ENCODE measurements around the gene NOVA2. TPM values are rescaled to one million over a fixed set of nuclear protein-coding genes. Genes with fewer than 3 reads are reported as not detected.

The NOVA2 gene
- total RNA-seq, 4 donors from 2014 or later = 0.40 to 2.1 (median 0.44) TPM; not detected in 1

DNA sequence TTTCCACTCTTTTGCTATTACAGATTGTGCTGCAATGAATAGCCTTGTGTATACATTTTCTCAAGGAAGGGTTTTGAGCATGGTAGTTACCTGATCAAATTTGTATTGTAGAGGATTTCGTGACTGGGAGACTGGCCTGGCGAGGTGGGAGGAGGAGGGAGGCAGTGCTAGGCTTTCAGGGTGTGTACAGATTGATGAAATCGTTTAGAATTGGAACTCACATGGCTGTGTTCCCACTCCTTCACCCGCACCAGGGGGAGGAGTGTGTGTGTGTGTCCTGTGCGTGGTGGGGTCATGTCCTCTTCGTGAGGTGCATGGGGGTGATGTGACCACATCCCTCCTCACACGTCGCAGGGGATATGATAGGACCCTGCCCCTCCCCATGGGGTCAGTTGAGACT lies 40.9 kb upstream of the NOVA2 start:
- Histone ChIP-seq H3K4me3 (peak overlapping the region; percentile 28 to 76 (median 65)), H3K9me3 (no peaks in the 10 kb centered on the region), H3K36me3 (peaks cover 0 to 21% (median 0%) of the 10 kb centered on the region in 3 donors), H3K27ac (no peak overlapping the region), H3K4me1 (peaks cover 15 to 31% (median 22%) of the 10 kb centered on the region in 3 donors), H3K27me3 (peaks cover 0 to 43% (median 1%) of the 10 kb centered on the region in 4 donors)
- intact Hi-C loops (cut with DNase I) = no loop called here
- TF ChIP-seq CTCF (IDR thresholded peaks at IDR 0.05) = no peak
- TF ChIP-seq POLR2A (IDR thresholded peaks at IDR 0.05) = no peak
- no peak for DNase-seq
- 38 to 42% methylated on average over 7 to 8 of the region's 8 CpGs for WGBS, 2 donors

DNA sequence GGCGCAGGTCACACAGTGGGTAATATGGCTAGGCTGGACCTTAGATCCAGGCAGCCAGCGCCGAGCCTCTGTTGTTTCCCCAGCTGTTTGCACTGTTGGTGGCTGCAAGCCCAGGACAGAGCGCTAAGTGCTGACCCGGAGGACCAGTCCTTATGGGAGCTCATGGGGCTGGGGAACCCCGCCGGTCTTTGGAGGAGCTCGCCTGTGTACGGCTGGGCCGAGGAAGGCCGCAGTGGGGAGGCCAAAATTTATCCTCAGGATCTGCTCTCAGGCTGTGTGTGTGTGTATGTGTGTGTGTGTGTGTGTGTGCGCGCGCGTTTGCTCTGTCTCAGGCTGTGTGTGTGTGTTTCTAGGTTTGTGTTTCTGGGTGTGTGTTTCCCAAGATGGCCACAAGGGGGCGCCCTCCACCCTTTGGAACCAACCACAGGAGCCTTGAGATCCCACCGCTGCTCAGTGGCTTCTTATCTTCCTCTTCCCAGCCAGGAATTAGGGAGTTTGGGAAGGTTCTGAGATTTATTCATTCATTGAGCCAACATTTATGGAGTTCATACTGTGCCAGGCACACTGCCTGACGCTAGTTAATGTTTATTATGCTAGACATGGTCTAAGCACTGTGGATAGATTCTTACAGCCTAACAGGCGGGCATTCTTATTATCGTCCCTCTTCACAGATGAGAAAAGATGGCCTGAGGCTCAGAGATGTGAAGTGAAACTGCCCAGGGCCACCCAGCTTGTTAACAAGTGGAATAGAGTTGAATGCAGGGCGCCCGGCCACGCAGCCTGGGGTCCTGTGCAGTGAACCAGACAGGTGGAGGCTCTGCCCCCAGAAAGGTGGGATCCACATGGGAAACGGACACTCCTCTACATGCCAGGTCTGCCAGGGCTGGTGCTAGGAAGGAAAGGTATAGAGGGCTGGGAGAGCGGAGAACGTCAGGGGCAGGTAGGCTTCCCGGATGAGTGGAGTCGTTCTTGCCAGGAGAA lies 36.2 kb upstream of the NOVA2 start:
- WGBS, 2 donors = 77 to 81% methylated on average over 15 to 17 of the region's 28 CpGs
- peaks cover 0 to 42% (median 0%) of the 10 kb centered on the region in 3 donors for H3K36me3 ChIP-seq
- DNase-seq = no peak
- H3K4me3 ChIP-seq = no peak overlapping the region
- intact Hi-C loops (cut with DNase I) = no loop called here
- H3K27me3 ChIP-seq = peaks cover 0 to 28% (median 0%) of the 10 kb centered on the region in 4 donors
- TF ChIP-seq CTCF (IDR thresholded peaks at IDR 0.05) (peak; percentile 73 to 93 (median 82)), POLR2A (IDR thresholded peaks at IDR 0.05) (no peak)
- H3K4me1 ChIP-seq = peaks cover 4 to 10% (median 6%) of the 10 kb centered on the region in 3 donors
- H3K27ac ChIP-seq = no peak overlapping the region
- no peaks in the 10 kb centered on the region for H3K9me3 ChIP-seq

GRCh38 chr19:46006411-46006810 lies 32.7 kb upstream of the NOVA2 start:
- TF ChIP-seq POLR2A (IDR thresholded peaks at IDR 0.05) (no peak), CTCF (IDR thresholded peaks at IDR 0.05) (no peak)
- H3K4me1 ChIP-seq = peaks cover 0 to 3% (median 0%) of the 10 kb centered on the region in 3 donors
- DNase-seq = no peak
- H3K27me3 ChIP-seq = no peaks in the 10 kb centered on the region
- no peak overlapping the region for H3K27ac ChIP-seq
- peaks cover 0 to 56% (median 0%) of the 10 kb centered on the region in 3 donors for H3K36me3 ChIP-seq
- whole genome bisulfite sequencing, 2 donors = no CpG with 5 or more reads among the region's 13 CpGs
- no peaks in the 10 kb centered on the region for H3K9me3 ChIP-seq
- no peak overlapping the region for H3K4me3 ChIP-seq
- intact Hi-C loops (cut with DNase I) = no loop called here

- Histone ChIP-seq H3K9me3 (no peaks in the 10 kb centered on the region), H3K36me3 (peaks cover 0 to 49% (median 0%) of the 10 kb centered on the region in 3 donors), H3K27me3 (peaks cover 0 to 14% (median 0%) of the 10 kb centered on the region in 4 donors), H3K4me3 (no peak overlapping the region), H3K4me1 (peaks cover 4 to 22% (median 11%) of the 10 kb centered on the region in 3 donors), H3K27ac (no peak overlapping the region)
- intact Hi-C loops (cut with DNase I) = no loop called here
- 96 to 97% methylated on average over 8 to 12 of the region's 15 CpGs for WGBS, 2 donors
- DNase-seq = no peak
- TF ChIP-seq POLR2A (IDR thresholded peaks at IDR 0.05) = no peak
- no peak for TF ChIP-seq CTCF (IDR thresholded peaks at IDR 0.05)
These were observed 29.1 kb upstream of the NOVA2 start for GRCh38 chr19:46002678-46003275.

Data from esophagus squamous epithelium (tissue), 5 donors.